ENCODE results near the gene ROBO1.

- TF ChIP-seq EZH2 (IDR thresholded peaks at IDR 0.05) (no peak), POLR2AphosphoS5 (IDR thresholded peaks at IDR 0.05; ENCODE audit: borderline replicate concordance, low read depth, low read length) (no peak), FOXP2 (optimal IDR thresholded peaks at IDR 0.05; ENCODE audit: control extremely low read depth, extremely low read length, insufficient read depth) (no peak)
These were observed 233.1 kb downstream of the ROBO1 start for GRCh38 chr3:79534727-79535126.

Measured in SK-N-MC (cell line).